Endothelial cell of umbilical vein (primary cell): Measurements from ENCODE around the gene TTC13. TPM values are rescaled to one million over a fixed set of nuclear protein-coding genes. Genes with fewer than 3 reads are reported as not detected.

Experiments used
- BruUV-seq: library from RNA; stranded (reverse); fragments of 400-500 nt; replicated peaks from 2 replicates; lab custom pipeline; 2021; lab: Mats Ljungman, UMichigan
- CTCF ChIA-PET: fragments of 300-600, 350-600 bp; sonication (Branson Sonifier 250); formaldehyde crosslinking; loops from one replicate; lab custom pipeline; 2021; ENCODE audit warnings: antibody characterized with exemption, inconsistent platforms; lab: Charles Lee
- POLR2A ChIA-PET: fragments of 300-600, 350-600 bp; sonication (Branson Sonifier 250); formaldehyde crosslinking; loops from one replicate; lab custom pipeline; 2021; ENCODE audit warnings: antibody characterized with exemption, inconsistent platforms; lab: Charles Lee
- DNase-seq: peaks from one replicate; pipeline ENCODE4 v3.0.0-alpha.2; 2011; ENCODE audit warnings: low read depth, low spot score
- FAIRE-seq: peaks from 2 replicates; lab custom pipeline; 2011; peaks lifted over from hg19 to GRCh38; lab: Jason Lieb, UNC
- H2AFZ ChIP-seq: 2 replicates; pipeline ENCODE4 v1.6.0; 2012; ENCODE audit warnings: low read depth, low read length, control low read depth, inconsistent platforms
- H3K27ac ChIP-seq: 2 replicates; pipeline ENCODE4 v1.5.1; 2011; ENCODE audit warnings: low read depth, mild to moderate bottlenecking, control low read depth, low read length, moderate library complexity; ENCODE audit not compliant: insufficient read depth
- H3K27me3 ChIP-seq, 2 experiments: 2 replicates each; pipeline versions ENCODE4 v1.6.0 to v1.6.1; 2011; ENCODE audit warnings: low read length in 2 of 2, mixed read lengths in 1 of 2; ENCODE audit not compliant: control insufficient read depth in 2 of 2, insufficient read depth in 2 of 2
- H3K36me3 ChIP-seq, 2 experiments: 2 replicates in 1 of 2; 3 replicates in 1 of 2; pipeline ENCODE4 v1.5.1; 2011; ENCODE audit warnings: low read length in 2 of 2, mild to moderate bottlenecking in 1 of 2, moderate library complexity in 1 of 2; ENCODE audit not compliant: control insufficient read depth in 2 of 2, insufficient read depth in 2 of 2; ENCODE audit errors: extremely low read depth in 1 of 2
- H3K4me1 ChIP-seq: 3 replicates; pipeline ENCODE4 v1.5.1; 2011; ENCODE audit warnings: mild to moderate bottlenecking, low read length; ENCODE audit not compliant: control insufficient read depth, insufficient read depth; ENCODE audit errors: extremely low read depth
- H3K4me2 ChIP-seq: 2 replicates; pipeline ENCODE4 v1.6.1; 2011; ENCODE audit warnings: low read length, control low read depth, mixed read lengths; ENCODE audit not compliant: insufficient read depth
- H3K4me3 ChIP-seq, 3 experiments: fragments of 200-600 bp in 1 of 3; sonication (generic), shearing (Covaris generic) in 1 of 3; replicated peaks in 1 of 3; 2 replicates each; pipeline ENCODE4 v1.5.1; 2011 to 2016; ENCODE audit warnings: control low read depth in 3 of 3, low read length in 3 of 3, mild to moderate bottlenecking in 2 of 3, inconsistent platforms in 1 of 3, low read depth in 1 of 3, moderate library complexity in 1 of 3; ENCODE audit not compliant: insufficient read depth in 1 of 3
- H3K79me2 ChIP-seq: 2 replicates; pipeline ENCODE4 v1.6.0; 2012; ENCODE audit warnings: low read length, inconsistent platforms; ENCODE audit not compliant: control insufficient read depth, insufficient read depth
- H3K9ac ChIP-seq: replicated peaks from 2 replicates; pipeline ENCODE3; 2011; ENCODE audit warnings: low read length, control low read depth; ENCODE audit not compliant: insufficient read depth; ENCODE audit errors: extremely low read depth
- H3K9me1 ChIP-seq: replicated peaks from 3 replicates; pipeline ENCODE4 v1.6.0; 2011; ENCODE audit warnings: mild to moderate bottlenecking, low read length; ENCODE audit not compliant: control insufficient read depth, insufficient read depth; ENCODE audit errors: extremely low read depth
- H3K9me3 ChIP-seq: replicated peaks from 2 replicates; pipeline ENCODE4 v1.5.1; 2012; ENCODE audit warnings: low read length, inconsistent platforms; ENCODE audit not compliant: control insufficient read depth, insufficient read depth
- H4K20me1 ChIP-seq: replicated peaks from 2 replicates; pipeline ENCODE3; 2011; ENCODE audit warnings: mild to moderate bottlenecking, low read length; ENCODE audit not compliant: control insufficient read depth, insufficient read depth; ENCODE audit errors: extremely low read depth
- CTCF ChIP-seq, 2 donors: IDR thresholded peaks; 1 replicate in 1 of 2; 2 replicates in 1 of 2; pipeline ENCODE4 v1.5.1; 2011; ENCODE audit warnings: low read length in 2 of 2, mild to moderate bottlenecking in 2 of 2, moderate library complexity in 2 of 2, control low read depth in 1 of 2, inconsistent platforms in 1 of 2, low read depth in 1 of 2; ENCODE audit not compliant: insufficient read depth in 1 of 2; ENCODE audit errors: extremely low read depth in 1 of 2
- EZH2 ChIP-seq: IDR thresholded peaks from 2 replicates; pipeline ENCODE4 v1.6.1; 2012; ENCODE audit warnings: borderline replicate concordance, low read depth, mild to moderate bottlenecking, moderate library complexity, low read length, inconsistent platforms; ENCODE audit not compliant: severe bottlenecking
- FOS ChIP-seq: IDR thresholded peaks from 2 replicates; pipeline ENCODE4 v1.6.1; 2011; ENCODE audit warnings: mild to moderate bottlenecking, low read length, moderate library complexity, borderline replicate concordance; ENCODE audit not compliant: insufficient read depth
- GATA2 ChIP-seq: IDR thresholded peaks from 2 replicates; pipeline ENCODE4 v1.7.0; 2011; ENCODE audit warnings: low read depth, mild to moderate bottlenecking, moderate library complexity, mixed read lengths, low read length; ENCODE audit not compliant: insufficient read length, insufficient read depth
- JUN ChIP-seq: IDR thresholded peaks from 2 replicates; pipeline ENCODE4 v1.6.1; 2011; ENCODE audit warnings: borderline replicate concordance, low read depth; ENCODE audit not compliant: insufficient read length, insufficient read depth
- MAX ChIP-seq: IDR thresholded peaks from 2 replicates; pipeline ENCODE4 v1.6.1; 2011; ENCODE audit not compliant: insufficient read depth, insufficient read length
- MYC ChIP-seq: IDR thresholded peaks from one replicate; pipeline ENCODE4 v1.6.1; 2011; ENCODE audit warnings: mild to moderate bottlenecking, low read depth, low read length
- POLR2A ChIP-seq: IDR thresholded peaks from 2 replicates; pipeline ENCODE4 v1.6.1; 2012; ENCODE audit warnings: low read depth, mild to moderate bottlenecking, control low read depth, low read length
- POLR2AphosphoS5 ChIP-seq: IDR thresholded peaks from 2 replicates; pipeline ENCODE4 v1.6.1; 2012; ENCODE audit warnings: low read depth, mild to moderate bottlenecking, control low read depth, low read length, moderate library complexity; ENCODE audit not compliant: insufficient read depth
- dilution Hi-C: fragments of 300-500 bp; cut with MboI; formaldehyde crosslinking; loops from one replicate; pipeline ENCODE4 v1.15.0; 2019; ENCODE audit warnings: low sequenced_read_pairs; ENCODE audit not compliant: extremely low pct_ligation_motif_present
- intact Hi-C: fragments of 100-400 bp; cut with micrococcal nuclease; formaldehyde crosslinking; loops from one replicate; pipeline ENCODE4 v1.10.0; 2022
- polyA plus RNA-seq, 4 experiments: library from polyadenylated mRNA; depleted of rRNA in 3 of 4; stranded (reverse) in 3 of 4; unstranded in 1 of 4; fragments of >200 nt; gene quantifications; 2 replicates each; pipeline versions ENCODE4 v1.2.1 to v1.2.3, GENCODE V29; 2011 to 2012; ENCODE audit warnings: missing spikeins in 1 of 4
- total RNA-seq: library from RNA; stranded (reverse); gene quantifications from 2 replicates; pipeline ENCODE4 v1.2.3, GENCODE V29; 2021

TTC13 gene
- total and polyA plus RNA-seq, 2 donors (not counting 3 experiments of a cell fraction or from before 2014, with no cell fraction given) = 8.8 to 23.9 TPM

DNA sequence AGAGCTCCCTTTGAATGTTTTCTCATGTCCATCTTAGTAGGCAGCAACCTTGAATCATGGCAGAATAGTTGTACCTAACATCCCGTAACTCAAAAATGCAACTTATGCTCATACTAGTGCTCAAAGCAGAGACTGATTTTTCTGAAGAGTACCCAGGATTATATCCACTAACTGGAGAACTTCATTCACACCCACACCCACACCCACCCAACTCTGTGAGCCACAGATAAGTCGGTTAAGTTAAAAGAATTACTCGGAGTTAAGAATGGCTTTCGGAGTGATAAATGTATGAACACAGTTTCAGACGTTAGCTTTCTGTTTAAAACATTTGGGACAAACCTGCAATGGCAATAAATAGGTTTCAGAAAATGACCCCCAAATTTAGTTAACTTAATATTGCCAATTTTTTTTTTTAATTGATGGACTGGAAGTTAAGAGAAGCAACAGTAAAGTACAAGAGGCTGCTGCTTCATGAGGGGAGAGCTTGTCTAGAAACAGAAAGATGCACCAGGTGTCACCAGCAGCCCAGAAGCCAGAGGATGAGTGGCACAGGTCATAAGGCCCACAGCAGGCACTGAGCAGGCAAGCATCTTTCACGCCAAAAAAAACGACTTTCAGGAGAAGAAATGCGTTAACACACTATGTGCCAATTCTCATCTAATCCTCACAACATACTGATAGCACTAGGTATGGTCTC is 61.9 kb downstream of the TTC13 start:
- no TSS peak for BruUV-seq
- H3K79me2 ChIP-seq = no peaks in the 10 kb centered on the region
- dilution Hi-C loops (no loop called here), intact Hi-C loops (loop anchor here (1.0 to 2.0 kb wide), 8 partner anchors 63 to 688 kb away; partner anchors contain the start of genes ARV1, COG2 and FAM89A)
- no peak for DNase-seq
- H2AFZ ChIP-seq = no peak overlapping the region
- H3K4me3 ChIP-seq = no peak overlapping the region
- no peak overlapping the region for H3K9ac ChIP-seq
- no peaks in the 10 kb centered on the region for H3K4me1 ChIP-seq
- H3K9me3 ChIP-seq = no peaks in the 10 kb centered on the region
- H3K27ac ChIP-seq = no peak overlapping the region
- H3K27me3 ChIP-seq = no peaks in the 10 kb centered on the region
- ChIA-PET POLR2A (no interaction called here), CTCF (interaction anchor here (1.2 to 1.6 kb wide), 3 partner anchors 15 to 176 kb away, joined by 3 to 8 read pairs (median 4); no protein-coding TSS in a partner anchor)
- no peaks in the 10 kb centered on the region for H3K9me1 ChIP-seq
- H3K36me3 ChIP-seq = peaks cover 2 to 14% of the 10 kb centered on the region in 2 experiments
- no peak for FAIRE-seq
- TF ChIP-seq JUN (no peak), MYC (no peak), POLR2A (no peak), GATA2 (no peak), MAX (no peak), POLR2AphosphoS5 (no peak), EZH2 (no peak), FOS (no peak), CTCF (IDR thresholded peaks at IDR 0.05; ENCODE audit: extremely low read depth in 1 of 2, insufficient read depth in 1 of 2, low read depth in 1 of 2, low read length in 2 of 2) (no peak)
- no peaks in the 10 kb centered on the region for H4K20me1 ChIP-seq
- H3K4me2 ChIP-seq = no peak overlapping the region
